Measurements from ENCODE around the gene STRN4. TPM values are rescaled to one million over a fixed set of nuclear protein-coding genes. Genes with fewer than 3 reads are reported as not detected.

The STRN4 gene
- total RNA-seq, 1 donor from 2014 or later, result 124 TPM

- H3K27ac Mint-ChIP-seq, result peak overlapping the region; percentile 83
- H3K9me3 Mint-ChIP-seq, result no peaks in the 10 kb centered on the region
- no peaks in the 10 kb centered on the region for H3K27me3 Mint-ChIP-seq (ENCODE audit: low read depth)
- TF ChIP-seq CTCF (IDR thresholded peaks at IDR 0.05; ENCODE audit: unreplicated experiment), result no peak
- peaks cover 10% of the 10 kb centered on the region for H3K36me3 Mint-ChIP-seq
- DNase-seq (ENCODE audit: low spot score in 2 of 2, unreplicated experiment in 2 of 2), result no peak
- H3K4me1 Mint-ChIP-seq, result peaks cover 17% of the 10 kb centered on the region
- H3K4me3 Mint-ChIP-seq, result peak overlapping the region; percentile 92
These were observed 27.9 kb downstream of the STRN4 start for GRCh38 chr19:46718157-46718933.

- Mint-ChIP-seq H3K27ac (peak overlapping the region; percentile 83), H3K27me3 (ENCODE audit: low read depth) (no peaks in the 10 kb centered on the region), H3K36me3 (peaks cover 10% of the 10 kb centered on the region), H3K4me3 (peak overlapping the region; percentile 92), H3K4me1 (peaks cover 17% of the 10 kb centered on the region), H3K9me3 (no peaks in the 10 kb centered on the region)
- DNase-seq (ENCODE audit: low spot score in 2 of 2, unreplicated experiment in 2 of 2), result no peak
- no peak for TF ChIP-seq CTCF (IDR thresholded peaks at IDR 0.05; ENCODE audit: unreplicated experiment)
These were observed 28.5 kb downstream of the STRN4 start for GRCh38 chr19:46717716-46718143.

GRCh38 chr19:46717034-46717715 is 29.1 kb downstream of the STRN4 start, which contains the start of gene PRKD2:
PRKD2 (minus strand) TSS chr19:46717114; CDS start chr19:46716370, 744 bp downstream.
- Mint-ChIP-seq H3K36me3 (peaks cover 10% of the 10 kb centered on the region), H3K27me3 (ENCODE audit: low read depth) (no peaks in the 10 kb centered on the region), H3K4me1 (peaks cover 17% of the 10 kb centered on the region), H3K4me3 (peak within 1 kb of the TSS; percentile 92), H3K9me3 (no peaks in the 10 kb centered on the region), H3K27ac (peak within 1 kb of the TSS; percentile 97)
- no peak for TF ChIP-seq CTCF (IDR thresholded peaks at IDR 0.05; ENCODE audit: unreplicated experiment)
- DNase-seq (ENCODE audit: low spot score in 2 of 2, unreplicated experiment in 2 of 2), result peak; percentile 88 to 96

- DNase-seq (ENCODE audit: low spot score in 2 of 2, unreplicated experiment in 2 of 2), result peak in 1 of 2 experiments; percentile 47
- no peaks in the 10 kb centered on the region for H3K27me3 Mint-ChIP-seq (ENCODE audit: low read depth)
- no peak for TF ChIP-seq CTCF (IDR thresholded peaks at IDR 0.05; ENCODE audit: unreplicated experiment)
- H3K9me3 Mint-ChIP-seq, result no peaks in the 10 kb centered on the region
- peaks cover 17% of the 10 kb centered on the region for H3K4me1 Mint-ChIP-seq
- H3K4me3 Mint-ChIP-seq, result peak overlapping the region; percentile 92
- H3K27ac Mint-ChIP-seq, result peak overlapping the region; percentile 93
- H3K36me3 Mint-ChIP-seq, result peaks cover 5% of the 10 kb centered on the region
These were observed 29.6 kb downstream of the STRN4 start for GRCh38 chr19:46716672-46717033.

- peak overlapping the region; percentile 92 for H3K4me3 Mint-ChIP-seq
- DNase-seq (ENCODE audit: low spot score in 2 of 2, unreplicated experiment in 2 of 2), result peak in 1 of 2 experiments; percentile 55
- H3K9me3 Mint-ChIP-seq, result no peaks in the 10 kb centered on the region
- H3K27ac Mint-ChIP-seq, result peak overlapping the region; percentile 97
- peak; percentile 23 for TF ChIP-seq CTCF (IDR thresholded peaks at IDR 0.05; ENCODE audit: unreplicated experiment)
- H3K4me1 Mint-ChIP-seq, result peaks cover 17% of the 10 kb centered on the region
- peaks cover 6% of the 10 kb centered on the region for H3K36me3 Mint-ChIP-seq
- H3K27me3 Mint-ChIP-seq (ENCODE audit: low read depth), result no peaks in the 10 kb centered on the region
These were observed 30.1 kb downstream of the STRN4 start for GRCh38 chr19:46715975-46716671.
